ENCODE data around the gene COX18.

COX18 gene

GRCh38 chr4:73051625-73052024 is 17.9 kb downstream of the COX18 start:
- no peak for DNase-seq

GRCh38 chr4:73045879-73046278 is 23.6 kb downstream of the COX18 start:
- no peak for DNase-seq

DNA sequence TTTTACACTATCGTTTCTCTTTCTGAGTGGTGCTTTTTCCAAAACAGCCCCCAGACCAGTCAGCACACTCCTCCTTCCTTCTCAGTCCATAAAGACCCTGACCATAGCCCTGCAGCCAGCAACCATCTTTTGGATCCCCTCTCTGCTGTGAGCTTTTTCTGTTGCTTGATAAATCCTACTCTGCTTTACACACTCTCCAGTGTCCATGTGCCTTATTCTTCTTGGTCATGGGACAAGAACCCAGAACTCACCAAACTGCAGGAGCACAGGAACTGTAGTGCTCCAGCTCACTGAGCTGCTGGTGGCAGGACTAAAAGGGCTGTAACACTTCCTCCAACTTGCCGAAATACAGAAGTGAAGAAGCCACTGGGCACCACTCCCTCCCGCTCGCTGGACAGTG is 32.5 kb downstream of the COX18 start:
- no peak for DNase-seq

DNA sequence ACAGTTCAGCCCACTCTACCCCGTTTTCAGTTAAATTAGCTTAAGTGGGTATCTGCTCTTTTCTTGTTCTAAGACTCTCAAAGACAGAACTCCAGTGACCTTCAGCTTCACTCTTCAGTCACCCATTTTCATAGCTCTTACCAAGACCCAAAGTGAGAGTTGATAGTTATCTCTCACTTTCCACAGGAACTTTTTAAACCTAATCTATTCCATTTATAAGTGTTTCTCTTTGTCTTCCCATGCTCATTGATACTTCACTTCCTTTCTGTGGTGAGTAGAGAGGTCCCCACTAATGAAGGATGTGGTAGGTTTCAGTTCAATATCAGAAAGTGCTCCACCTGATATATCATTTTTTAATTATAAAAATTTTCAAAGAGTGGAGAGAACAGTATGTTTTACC is 33.4 kb downstream of the COX18 start:
- DNase-seq = no peak

GRCh38 chr4:73034896-73035295 is 34.6 kb downstream of the COX18 start:
- DNase-seq = no peak

DNA sequence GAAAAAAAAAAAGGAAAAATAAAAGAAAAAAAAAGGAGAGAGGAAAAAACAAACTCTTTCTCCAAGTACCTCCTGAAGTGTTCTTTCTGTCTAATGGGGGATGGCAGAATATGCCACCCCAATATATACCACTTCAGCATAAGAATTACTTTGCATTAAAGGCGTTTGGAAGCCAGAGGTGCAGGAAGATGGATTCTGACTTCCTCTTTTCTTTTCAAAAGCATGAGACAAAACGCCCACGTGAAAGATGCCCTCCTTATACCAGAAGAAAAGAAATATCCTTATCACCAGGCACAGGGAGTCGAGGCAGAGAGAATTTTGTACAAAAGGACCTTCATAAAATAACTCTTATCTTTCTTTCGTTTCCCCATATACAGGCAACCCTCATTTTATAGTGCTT is 40.9 kb downstream of the COX18 start:
- no peak for DNase-seq

DNA sequence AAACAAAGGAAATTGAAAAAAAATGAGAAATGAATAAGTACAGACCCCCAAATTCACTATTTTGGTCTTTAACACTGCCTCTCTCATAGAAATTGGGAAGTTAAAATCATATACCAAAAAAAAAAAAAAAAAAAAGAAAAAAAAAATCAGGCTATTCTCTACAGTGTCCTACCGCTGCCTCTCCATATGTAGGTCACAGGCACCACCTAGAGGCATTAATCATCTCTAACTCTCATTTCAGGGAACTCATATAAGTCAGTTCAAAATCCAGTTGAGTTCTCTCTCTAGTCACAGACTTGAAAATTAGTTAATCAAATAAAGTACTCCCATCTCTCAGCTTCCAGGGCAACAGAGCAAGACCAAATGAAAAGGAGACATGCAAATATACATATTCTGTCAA is 47.9 kb downstream of the COX18 start:
- peak in 1 of 2 donors; percentile 7 for DNase-seq

- DNase-seq = no peak
Measured at GRCh38 chr4:73019462-73020047, 50.0 kb downstream of the COX18 start.

DNA sequence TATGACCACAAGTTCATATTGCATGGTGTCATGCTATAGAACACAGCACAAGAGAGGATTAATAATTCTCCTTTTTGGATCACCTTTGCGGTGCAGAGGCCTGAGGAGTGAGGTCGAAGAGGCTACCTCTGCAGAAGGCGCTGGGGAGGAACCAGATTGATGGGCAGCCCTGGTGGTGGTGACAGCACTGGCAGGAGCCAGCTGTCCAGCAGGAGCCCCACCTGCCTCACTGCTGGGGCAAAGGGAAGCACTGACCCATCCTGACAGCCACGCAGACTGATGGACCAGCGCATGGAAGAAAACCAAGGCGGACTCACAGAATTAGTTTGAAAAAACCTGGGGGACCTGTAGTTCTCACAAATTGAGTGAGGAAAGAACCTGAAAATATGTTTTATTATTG is 50.9 kb downstream of the COX18 start:
- no peak for DNase-seq

DNA sequence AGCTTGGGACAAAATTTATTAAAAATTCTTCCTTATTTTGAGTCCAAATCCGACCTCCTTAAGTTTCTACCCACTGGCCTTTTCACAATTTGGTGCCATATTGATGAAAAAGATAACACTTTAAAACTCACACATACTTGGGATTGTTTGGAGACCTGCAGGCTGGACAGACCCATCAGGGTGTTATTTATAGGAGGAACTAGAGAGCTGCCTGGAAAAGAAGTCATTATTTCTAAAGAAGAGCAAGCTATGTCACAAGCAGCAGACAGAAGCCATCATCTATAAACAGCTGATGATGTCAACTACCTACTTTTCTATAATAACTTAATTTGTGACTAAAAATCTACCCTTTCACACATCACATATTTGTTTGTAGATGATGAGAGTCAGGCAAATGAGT is 56.2 kb downstream of the COX18 start:
- no peak for DNase-seq

DNA sequence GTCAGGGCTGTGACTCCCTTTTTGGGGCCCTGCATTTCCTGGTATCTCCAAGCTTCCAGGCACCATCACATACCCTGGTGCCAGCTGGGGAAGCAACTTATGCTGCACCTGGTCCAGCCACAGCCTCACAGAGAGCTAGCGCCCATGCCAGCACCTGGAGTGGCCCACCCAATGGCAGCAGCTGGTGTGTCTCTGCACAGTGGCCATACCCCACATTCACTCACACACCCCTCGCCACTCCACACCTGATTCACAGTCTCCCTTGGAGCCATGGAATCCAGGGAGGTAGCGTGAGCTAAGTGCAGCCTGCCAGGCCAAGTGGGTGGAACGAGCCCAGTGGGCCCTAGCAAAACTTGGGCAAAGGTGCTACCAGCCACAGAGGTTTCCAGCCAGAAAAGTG is 56.8 kb downstream of the COX18 start:
- DNase-seq = no peak

GRCh38 chr4:73011629-73011985 is 57.9 kb downstream of the COX18 start:
- DNase-seq = no peak

- no peak for DNase-seq
Measured at GRCh38 chr4:73010789-73011628, 58.5 kb downstream of the COX18 start.

- DNase-seq = no peak
Measured at GRCh38 chr4:73007526-73008100, 61.9 kb downstream of the COX18 start.

DNA sequence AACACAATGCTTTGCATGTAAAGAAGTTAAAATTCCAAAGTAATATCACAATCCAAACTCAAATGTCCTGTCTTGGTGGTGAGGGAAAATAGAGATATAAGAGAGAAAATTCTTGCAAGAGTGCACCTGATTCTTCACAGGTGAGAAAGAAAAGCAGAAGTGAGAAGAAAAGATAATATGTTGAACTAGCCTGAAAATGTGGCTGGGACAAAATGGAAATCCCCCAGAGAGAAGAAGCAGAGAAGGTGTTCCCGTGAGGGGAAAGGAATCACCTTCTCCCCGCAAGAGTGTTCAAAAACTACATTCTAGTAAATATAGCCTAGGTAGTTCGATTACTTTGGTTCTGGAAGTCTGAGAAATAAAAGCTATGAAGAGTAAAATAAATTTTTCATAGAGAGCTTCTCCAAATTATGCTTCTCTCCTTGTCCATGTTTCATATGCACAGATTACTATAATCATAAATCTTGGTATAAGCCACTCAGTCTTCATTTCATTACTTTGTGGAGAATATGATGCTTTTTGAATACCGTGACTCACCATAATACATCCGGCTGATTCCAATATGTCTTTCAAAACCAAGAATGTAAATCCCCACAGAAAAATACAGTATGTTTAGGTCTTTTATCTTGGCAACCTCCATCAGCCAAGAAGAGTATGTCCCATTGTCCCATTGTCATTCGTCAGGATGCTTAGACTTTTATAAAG is 63.1 kb downstream of the COX18 start:
- no peak for DNase-seq

- no peak for DNase-seq
Measured at GRCh38 chr4:73005514-73005913, 64.0 kb downstream of the COX18 start.

Data from bone marrow (tissue), 2 donors.